GM23338 (cell line): Measurements from ENCODE around the gene MYO5B. TPM values are rescaled to one million over a fixed set of nuclear protein-coding genes. Genes with fewer than 3 reads are reported as not detected.
A peak's percentile ranks its signal among the peaks of the same experiment; 100 is the strongest.

Source experiments
- ATAC-seq: fragments of 200-7000 bp; cut with Tn5 transposase; 3 replicates; pipeline ENCODE4 v1.9.1; 2020
- DNase-seq: peaks from one replicate; pipeline ENCODE4 v3.0.0-alpha.2; 2015; ENCODE audit warnings: low spot score
- H2AFZ ChIP-seq: fragments of 200-600 bp; sonication (generic); 2 replicates; pipeline ENCODE4 v1.8.0; 2016; ENCODE audit warnings: antibody characterized with exemption, mild to moderate bottlenecking, moderate library complexity
- H3F3A ChIP-seq: fragments of 200-600 bp; sonication (generic); replicated peaks from 2 replicates; pipeline ENCODE4 v1.8.0; 2017; ENCODE audit warnings: antibody characterized with exemption, mixed run types, low read depth
- H3K27ac ChIP-seq: fragments of 200-600 bp; sonication (generic); 2 replicates; pipeline ENCODE4 v1.6.1; 2016; ENCODE audit warnings: low read depth
- H3K27me3 ChIP-seq: fragments of 200-600 bp; sonication (generic); 2 replicates; pipeline ENCODE4 v1.8.0; 2016; ENCODE audit warnings: mild to moderate bottlenecking, mixed run types, moderate library complexity; ENCODE audit not compliant: insufficient read depth
- H3K36me3 ChIP-seq: fragments of 200-600 bp; sonication (generic); 2 replicates; pipeline ENCODE4 v1.8.0; 2016; ENCODE audit warnings: mild to moderate bottlenecking; ENCODE audit not compliant: insufficient read depth
- H3K4me1 ChIP-seq: fragments of 200-600 bp; sonication (generic); 2 replicates; pipeline ENCODE4 v1.8.0; 2016; ENCODE audit warnings: mild to moderate bottlenecking, moderate library complexity; ENCODE audit not compliant: insufficient read depth
- H3K4me2 ChIP-seq: fragments of 200-600 bp; sonication (generic); 2 replicates; pipeline ENCODE4 v1.7.1; 2017; ENCODE audit warnings: mixed run types
- H3K4me3 ChIP-seq: fragments of 200-600 bp; sonication (generic); 2 replicates; pipeline ENCODE4 v1.6.1; 2016; ENCODE audit warnings: mixed run types
- H3K79me2 ChIP-seq: fragments of 200-600 bp; sonication (generic); replicated peaks from 2 replicates; pipeline ENCODE4 v1.8.0; 2017; ENCODE audit warnings: mild to moderate bottlenecking; ENCODE audit not compliant: insufficient read depth
- H3K9me2 ChIP-seq: fragments of 200-600 bp; sonication (generic); 2 replicates; pipeline ENCODE4 v1.8.0; 2017; ENCODE audit not compliant: insufficient read depth
- H4K20me1 ChIP-seq: fragments of 200-600 bp; sonication (generic); replicated peaks from 2 replicates; pipeline ENCODE4 v1.8.0; 2017; ENCODE audit warnings: mild to moderate bottlenecking; ENCODE audit not compliant: insufficient read depth
- H3K27ac Mint-ChIP-seq: 2 replicates; pipeline ENCODE4 v1.8.0; 2020; ENCODE audit warnings: inconsistent platforms, mild to moderate bottlenecking, moderate library complexity, mixed read lengths
- H3K27me3 Mint-ChIP-seq: 3 replicates; pipeline ENCODE4 v1.8.0; 2022; ENCODE audit warnings: low read depth, mild to moderate bottlenecking, moderate library complexity, mixed read lengths, inconsistent platforms; ENCODE audit not compliant: insufficient read depth, poor library complexity
- H3K36me3 Mint-ChIP-seq: 3 replicates; pipeline ENCODE4 v1.8.0; 2021; ENCODE audit warnings: low read depth, mild to moderate bottlenecking, inconsistent platforms, moderate library complexity, mixed read lengths
- H3K4me1 Mint-ChIP-seq: 3 replicates; pipeline ENCODE4 v1.8.0; 2020; ENCODE audit warnings: mild to moderate bottlenecking, inconsistent platforms, mixed read lengths
- H3K4me3 Mint-ChIP-seq: 3 replicates; pipeline ENCODE4 v1.8.0; 2021; ENCODE audit warnings: moderate library complexity, mild to moderate bottlenecking, inconsistent platforms, mixed read lengths
- H3K9me3 Mint-ChIP-seq: 3 replicates; pipeline ENCODE4 v1.8.0; 2020; ENCODE audit warnings: moderate library complexity, mild to moderate bottlenecking, inconsistent platforms, mixed read lengths
- CREB1 ChIP-seq: fragments of 250-450 bp; sonication (Bioruptor Pico); IDR thresholded peaks from 2 replicates; pipeline ENCODE4 v1.5.0; 2020; ENCODE audit warnings: low read depth, mild to moderate bottlenecking, moderate library complexity
- EZH2phosphoT487 ChIP-seq: fragments of 200-600 bp; sonication (generic); IDR thresholded peaks from one replicate; pipeline ENCODE4 v1.8.1; 2018; ENCODE audit warnings: antibody characterized with exemption; ENCODE audit not compliant: unreplicated experiment
- JUNB ChIP-seq: IDR thresholded peaks from one replicate; pipeline ENCODE4 v1.6.1; 2016; ENCODE audit warnings: antibody characterized with exemption; ENCODE audit not compliant: unreplicated experiment
- ZNF331 ChIP-seq: fragments of 250-450 bp; sonication (Bioruptor Pico); IDR thresholded peaks from 2 replicates; pipeline ENCODE4 v1.5.0; 2020; ENCODE audit warnings: low read depth, mild to moderate bottlenecking, moderate library complexity
- polyA plus RNA-seq: library from polyadenylated mRNA; unstranded; fragments of >200 nt; fragmentation: Nextera tagmentation; extraction: Ambion mirVana; gene quantifications from 2 replicates; pipeline ENCODE4 v1.2.1, GENCODE V29; 2016
- total RNA-seq: library from RNA; depleted of rRNA; stranded (reverse); fragments of >200 nt; shearing (Covaris generic); gene quantifications from 2 replicates; pipeline ENCODE4 v1.2.3, GENCODE V29; 2014
- TF ChIP-seq, protein P1 (sequence below), 2 experiments: fragments of 200-600 bp in 1 of 2; sonication (generic) in 1 of 2; conservative IDR thresholded peaks; 2 replicates each; pipeline versions ENCODE4 v1.5.1 to v1.6.1; 2016 to 2017; ENCODE audit warnings: antibody characterized with exemption in 2 of 2, low read depth in 2 of 2, mild to moderate bottlenecking in 2 of 2, moderate library complexity in 1 of 2
- TF ChIP-seq, protein P2 (sequence below): fragments of 250-450 bp; sonication (Bioruptor Pico); IDR thresholded peaks from 2 replicates; pipeline ENCODE4 v1.5.0; 2020; ENCODE audit warnings: mild to moderate bottlenecking, moderate library complexity
- TF ChIP-seq, protein P3 (sequence below): IDR thresholded peaks from one replicate; pipeline ENCODE4 v1.6.1; 2018; ENCODE audit warnings: antibody characterized with exemption; ENCODE audit not compliant: unreplicated experiment

MYO5B gene
- total and polyA plus RNA-seq, 2 experiments from 2014 or later: 3.2 to 19.1 TPM

DNA sequence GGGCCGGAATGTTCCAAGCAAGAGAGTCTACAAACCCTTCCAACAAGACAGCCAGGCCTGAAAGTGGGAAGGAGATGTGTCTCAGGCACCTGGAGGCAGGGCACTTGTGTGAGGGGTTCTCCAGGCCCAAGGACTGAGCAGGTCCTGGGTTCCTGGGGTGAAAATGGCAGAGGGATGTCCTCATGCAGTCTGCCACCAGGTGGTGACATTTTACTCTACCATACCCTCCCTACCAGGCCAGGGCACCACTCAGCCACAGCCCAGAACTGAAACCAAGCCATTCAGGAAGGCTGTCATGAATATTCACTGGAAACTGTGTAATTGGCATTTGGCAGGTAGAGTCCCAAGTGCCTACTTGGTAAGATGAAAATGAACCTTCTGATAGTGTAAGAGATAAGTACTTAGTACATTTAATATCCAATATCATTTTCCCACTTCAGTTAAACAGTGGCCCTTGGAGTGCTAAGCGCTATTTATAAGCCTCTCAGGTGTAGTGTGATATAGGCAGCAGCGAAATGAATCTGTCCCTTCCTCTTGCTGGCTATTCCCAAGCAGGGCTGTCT is 185.1 kb downstream of the MYO5B start:
- H4K20me1 ChIP-seq: no peaks in the 10 kb centered on the region
- no peak overlapping the region for H2AFZ ChIP-seq
- H3K4me3 Mint-ChIP-seq: no peak overlapping the region
- no peaks in the 10 kb centered on the region for H3K36me3 ChIP-seq
- no peaks in the 10 kb centered on the region for H3K9me2 ChIP-seq
- H3K36me3 Mint-ChIP-seq: no peaks in the 10 kb centered on the region
- H3K27me3 Mint-ChIP-seq: peaks cover 10% of the 10 kb centered on the region
- peaks cover 16% of the 10 kb centered on the region for H3K4me1 Mint-ChIP-seq
- no peaks in the 10 kb centered on the region for H3K27me3 ChIP-seq
- H3K27ac Mint-ChIP-seq: no peak overlapping the region
- no peaks in the 10 kb centered on the region for H3F3A ChIP-seq
- H3K9me3 Mint-ChIP-seq: no peaks in the 10 kb centered on the region; the same call in 2 of the 3 replicates
- peaks cover 5% of the 10 kb centered on the region; the same call in 1 of the 2 replicates for H3K4me1 ChIP-seq
- H3K4me3 ChIP-seq: no peak overlapping the region
- TF ChIP-seq, protein P1, sequence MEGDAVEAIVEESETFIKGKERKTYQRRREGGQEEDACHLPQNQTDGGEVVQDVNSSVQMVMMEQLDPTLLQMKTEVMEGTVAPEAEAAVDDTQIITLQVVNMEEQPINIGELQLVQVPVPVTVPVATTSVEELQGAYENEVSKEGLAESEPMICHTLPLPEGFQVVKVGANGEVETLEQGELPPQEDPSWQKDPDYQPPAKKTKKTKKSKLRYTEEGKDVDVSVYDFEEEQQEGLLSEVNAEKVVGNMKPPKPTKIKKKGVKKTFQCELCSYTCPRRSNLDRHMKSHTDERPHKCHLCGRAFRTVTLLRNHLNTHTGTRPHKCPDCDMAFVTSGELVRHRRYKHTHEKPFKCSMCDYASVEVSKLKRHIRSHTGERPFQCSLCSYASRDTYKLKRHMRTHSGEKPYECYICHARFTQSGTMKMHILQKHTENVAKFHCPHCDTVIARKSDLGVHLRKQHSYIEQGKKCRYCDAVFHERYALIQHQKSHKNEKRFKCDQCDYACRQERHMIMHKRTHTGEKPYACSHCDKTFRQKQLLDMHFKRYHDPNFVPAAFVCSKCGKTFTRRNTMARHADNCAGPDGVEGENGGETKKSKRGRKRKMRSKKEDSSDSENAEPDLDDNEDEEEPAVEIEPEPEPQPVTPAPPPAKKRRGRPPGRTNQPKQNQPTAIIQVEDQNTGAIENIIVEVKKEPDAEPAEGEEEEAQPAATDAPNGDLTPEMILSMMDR (conservative IDR thresholded peaks at IDR 0.05; ENCODE audit: low read depth in 2 of 2): peak; percentile 66 to 83
- TF ChIP-seq, protein P2, sequence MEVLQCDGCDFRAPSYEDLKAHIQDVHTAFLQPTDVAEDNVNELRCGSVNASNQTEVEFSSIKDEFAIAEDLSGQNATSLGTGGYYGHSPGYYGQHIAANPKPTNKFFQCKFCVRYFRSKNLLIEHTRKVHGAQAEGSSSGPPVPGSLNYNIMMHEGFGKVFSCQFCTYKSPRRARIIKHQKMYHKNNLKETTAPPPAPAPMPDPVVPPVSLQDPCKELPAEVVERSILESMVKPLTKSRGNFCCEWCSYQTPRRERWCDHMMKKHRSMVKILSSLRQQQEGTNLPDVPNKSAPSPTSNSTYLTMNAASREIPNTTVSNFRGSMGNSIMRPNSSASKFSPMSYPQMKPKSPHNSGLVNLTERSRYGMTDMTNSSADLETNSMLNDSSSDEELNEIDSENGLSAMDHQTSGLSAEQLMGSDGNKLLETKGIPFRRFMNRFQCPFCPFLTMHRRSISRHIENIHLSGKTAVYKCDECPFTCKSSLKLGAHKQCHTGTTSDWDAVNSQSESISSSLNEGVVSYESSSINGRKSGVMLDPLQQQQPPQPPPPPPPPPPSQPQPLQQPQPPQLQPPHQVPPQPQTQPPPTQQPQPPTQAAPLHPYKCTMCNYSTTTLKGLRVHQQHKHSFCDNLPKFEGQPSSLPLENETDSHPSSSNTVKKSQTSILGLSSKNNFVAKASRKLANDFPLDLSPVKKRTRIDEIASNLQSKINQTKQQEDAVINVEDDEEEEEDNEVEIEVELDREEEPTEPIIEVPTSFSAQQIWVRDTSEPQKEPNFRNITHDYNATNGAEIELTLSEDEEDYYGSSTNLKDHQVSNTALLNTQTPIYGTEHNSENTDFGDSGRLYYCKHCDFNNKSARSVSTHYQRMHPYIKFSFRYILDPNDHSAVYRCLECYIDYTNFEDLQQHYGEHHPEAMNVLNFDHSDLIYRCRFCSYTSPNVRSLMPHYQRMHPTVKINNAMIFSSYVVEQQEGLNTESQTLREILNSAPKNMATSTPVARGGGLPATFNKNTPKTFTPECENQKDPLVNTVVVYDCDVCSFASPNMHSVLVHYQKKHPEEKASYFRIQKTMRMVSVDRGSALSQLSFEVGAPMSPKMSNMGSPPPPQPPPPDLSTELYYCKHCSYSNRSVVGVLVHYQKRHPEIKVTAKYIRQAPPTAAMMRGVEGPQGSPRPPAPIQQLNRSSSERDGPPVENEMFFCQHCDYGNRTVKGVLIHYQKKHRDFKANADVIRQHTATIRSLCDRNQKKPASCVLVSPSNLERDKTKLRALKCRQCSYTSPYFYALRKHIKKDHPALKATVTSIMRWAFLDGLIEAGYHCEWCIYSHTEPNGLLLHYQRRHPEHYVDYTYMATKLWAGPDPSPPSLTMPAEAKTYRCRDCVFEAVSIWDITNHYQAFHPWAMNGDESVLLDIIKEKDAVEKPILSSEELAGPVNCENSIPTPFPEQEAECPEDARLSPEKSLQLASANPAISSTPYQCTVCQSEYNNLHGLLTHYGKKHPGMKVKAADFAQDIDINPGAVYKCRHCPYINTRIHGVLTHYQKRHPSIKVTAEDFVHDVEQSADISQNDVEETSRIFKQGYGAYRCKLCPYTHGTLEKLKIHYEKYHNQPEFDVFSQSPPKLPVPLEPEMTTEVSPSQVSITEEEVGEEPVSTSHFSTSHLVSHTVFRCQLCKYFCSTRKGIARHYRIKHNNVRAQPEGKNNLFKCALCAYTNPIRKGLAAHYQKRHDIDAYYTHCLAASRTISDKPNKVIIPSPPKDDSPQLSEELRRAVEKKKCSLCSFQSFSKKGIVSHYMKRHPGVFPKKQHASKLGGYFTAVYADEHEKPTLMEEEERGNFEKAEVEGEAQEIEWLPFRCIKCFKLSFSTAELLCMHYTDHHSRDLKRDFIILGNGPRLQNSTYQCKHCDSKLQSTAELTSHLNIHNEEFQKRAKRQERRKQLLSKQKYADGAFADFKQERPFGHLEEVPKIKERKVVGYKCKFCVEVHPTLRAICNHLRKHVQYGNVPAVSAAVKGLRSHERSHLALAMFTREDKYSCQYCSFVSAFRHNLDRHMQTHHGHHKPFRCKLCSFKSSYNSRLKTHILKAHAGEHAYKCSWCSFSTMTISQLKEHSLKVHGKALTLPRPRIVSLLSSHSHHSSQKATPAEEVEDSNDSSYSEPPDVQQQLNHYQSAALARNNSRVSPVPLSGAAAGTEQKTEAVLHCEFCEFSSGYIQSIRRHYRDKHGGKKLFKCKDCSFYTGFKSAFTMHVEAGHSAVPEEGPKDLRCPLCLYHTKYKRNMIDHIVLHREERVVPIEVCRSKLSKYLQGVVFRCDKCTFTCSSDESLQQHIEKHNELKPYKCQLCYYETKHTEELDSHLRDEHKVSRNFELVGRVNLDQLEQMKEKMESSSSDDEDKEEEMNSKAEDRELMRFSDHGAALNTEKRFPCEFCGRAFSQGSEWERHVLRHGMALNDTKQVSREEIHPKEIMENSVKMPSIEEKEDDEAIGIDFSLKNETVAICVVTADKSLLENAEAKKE (CRISPR knock-in tag): peak; percentile 76
- TF ChIP-seq ZNF331: no peak
- DNase-seq (peak; percentile 74), ATAC-seq (peak; percentile 98)
- no peak overlapping the region for H3K4me2 ChIP-seq
- no peaks in the 10 kb centered on the region for H3K79me2 ChIP-seq
- H3K27ac ChIP-seq: no peak overlapping the region

DNA sequence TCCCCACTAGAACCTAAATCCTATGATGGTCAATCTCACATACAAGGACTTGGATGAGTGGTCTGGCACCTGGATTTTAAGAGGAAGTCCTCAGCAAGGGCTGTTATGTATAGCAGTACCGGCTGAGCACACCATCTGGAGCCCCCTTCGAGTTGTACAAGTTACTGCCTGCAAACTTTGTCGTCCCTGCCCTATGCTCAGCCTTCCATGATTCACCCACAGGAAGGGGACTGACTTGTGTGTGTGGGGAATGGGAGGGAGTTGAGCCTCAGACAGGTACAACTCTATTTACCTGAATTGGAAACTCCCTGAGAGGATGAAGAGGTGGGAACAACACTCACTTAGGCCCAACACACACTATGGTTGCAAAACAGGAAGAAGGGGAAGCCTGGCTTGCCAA is 186.6 kb downstream of the MYO5B start:
- no peak overlapping the region for H3K4me3 Mint-ChIP-seq
- peaks cover 16% of the 10 kb centered on the region for H3K4me1 Mint-ChIP-seq
- peaks cover 10% of the 10 kb centered on the region for H3K27me3 Mint-ChIP-seq
- no peak overlapping the region for H3K4me2 ChIP-seq
- no peaks in the 10 kb centered on the region; the same call in 2 of the 3 replicates for H3K9me3 Mint-ChIP-seq
- no peaks in the 10 kb centered on the region for H3F3A ChIP-seq
- H3K9me2 ChIP-seq: no peaks in the 10 kb centered on the region
- no peak overlapping the region for H3K27ac ChIP-seq
- no peaks in the 10 kb centered on the region for H3K79me2 ChIP-seq
- H3K4me1 ChIP-seq: peaks cover 5% of the 10 kb centered on the region; the same call in 1 of the 2 replicates
- no peak overlapping the region for H3K27ac Mint-ChIP-seq
- no peak for ATAC-seq
- H3K4me3 ChIP-seq: no peak overlapping the region
- no peak for DNase-seq
- no peaks in the 10 kb centered on the region for H3K27me3 ChIP-seq
- no peaks in the 10 kb centered on the region for H3K36me3 ChIP-seq
- no peak overlapping the region for H2AFZ ChIP-seq
- H3K36me3 Mint-ChIP-seq: no peaks in the 10 kb centered on the region
- H4K20me1 ChIP-seq: no peaks in the 10 kb centered on the region
- TF ChIP-seq, protein P1 (conservative IDR thresholded peaks at IDR 0.05; ENCODE audit: low read depth in 2 of 2): no peak
- no peak for TF ChIP-seq CREB1 (CRISPR knock-in tag)
- TF ChIP-seq, protein P3, sequence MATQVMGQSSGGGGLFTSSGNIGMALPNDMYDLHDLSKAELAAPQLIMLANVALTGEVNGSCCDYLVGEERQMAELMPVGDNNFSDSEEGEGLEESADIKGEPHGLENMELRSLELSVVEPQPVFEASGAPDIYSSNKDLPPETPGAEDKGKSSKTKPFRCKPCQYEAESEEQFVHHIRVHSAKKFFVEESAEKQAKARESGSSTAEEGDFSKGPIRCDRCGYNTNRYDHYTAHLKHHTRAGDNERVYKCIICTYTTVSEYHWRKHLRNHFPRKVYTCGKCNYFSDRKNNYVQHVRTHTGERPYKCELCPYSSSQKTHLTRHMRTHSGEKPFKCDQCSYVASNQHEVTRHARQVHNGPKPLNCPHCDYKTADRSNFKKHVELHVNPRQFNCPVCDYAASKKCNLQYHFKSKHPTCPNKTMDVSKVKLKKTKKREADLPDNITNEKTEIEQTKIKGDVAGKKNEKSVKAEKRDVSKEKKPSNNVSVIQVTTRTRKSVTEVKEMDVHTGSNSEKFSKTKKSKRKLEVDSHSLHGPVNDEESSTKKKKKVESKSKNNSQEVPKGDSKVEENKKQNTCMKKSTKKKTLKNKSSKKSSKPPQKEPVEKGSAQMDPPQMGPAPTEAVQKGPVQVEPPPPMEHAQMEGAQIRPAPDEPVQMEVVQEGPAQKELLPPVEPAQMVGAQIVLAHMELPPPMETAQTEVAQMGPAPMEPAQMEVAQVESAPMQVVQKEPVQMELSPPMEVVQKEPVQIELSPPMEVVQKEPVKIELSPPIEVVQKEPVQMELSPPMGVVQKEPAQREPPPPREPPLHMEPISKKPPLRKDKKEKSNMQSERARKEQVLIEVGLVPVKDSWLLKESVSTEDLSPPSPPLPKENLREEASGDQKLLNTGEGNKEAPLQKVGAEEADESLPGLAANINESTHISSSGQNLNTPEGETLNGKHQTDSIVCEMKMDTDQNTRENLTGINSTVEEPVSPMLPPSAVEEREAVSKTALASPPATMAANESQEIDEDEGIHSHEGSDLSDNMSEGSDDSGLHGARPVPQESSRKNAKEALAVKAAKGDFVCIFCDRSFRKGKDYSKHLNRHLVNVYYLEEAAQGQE: no peak
- TF ChIP-seq EZH2phosphoT487: no peak
- no peak for TF ChIP-seq JUNB
